Stimulated activated CD4-positive, alpha-beta T cell treated with anti-CD3 and anti-CD28 coated beads, Interleukin-12 subunit alpha, Interleukin-12 subunit beta, amount 100 ng/mL, for 48 hours (primary cell): ENCODE data around the gene STRA6.

ENCODE experiments used
- DNase-seq, 3 donors: peaks; one replicate each; pipeline ENCODE4 v3.0.0-alpha.2; 2020; ENCODE audit warnings: low read depth in 2 of 3, low spot score in 1 of 3

STRA6 gene

GRCh38 chr15:74132681-74133651 lies 69.6 kb downstream of the STRA6 start:
- DNase-seq = no peak

DNA sequence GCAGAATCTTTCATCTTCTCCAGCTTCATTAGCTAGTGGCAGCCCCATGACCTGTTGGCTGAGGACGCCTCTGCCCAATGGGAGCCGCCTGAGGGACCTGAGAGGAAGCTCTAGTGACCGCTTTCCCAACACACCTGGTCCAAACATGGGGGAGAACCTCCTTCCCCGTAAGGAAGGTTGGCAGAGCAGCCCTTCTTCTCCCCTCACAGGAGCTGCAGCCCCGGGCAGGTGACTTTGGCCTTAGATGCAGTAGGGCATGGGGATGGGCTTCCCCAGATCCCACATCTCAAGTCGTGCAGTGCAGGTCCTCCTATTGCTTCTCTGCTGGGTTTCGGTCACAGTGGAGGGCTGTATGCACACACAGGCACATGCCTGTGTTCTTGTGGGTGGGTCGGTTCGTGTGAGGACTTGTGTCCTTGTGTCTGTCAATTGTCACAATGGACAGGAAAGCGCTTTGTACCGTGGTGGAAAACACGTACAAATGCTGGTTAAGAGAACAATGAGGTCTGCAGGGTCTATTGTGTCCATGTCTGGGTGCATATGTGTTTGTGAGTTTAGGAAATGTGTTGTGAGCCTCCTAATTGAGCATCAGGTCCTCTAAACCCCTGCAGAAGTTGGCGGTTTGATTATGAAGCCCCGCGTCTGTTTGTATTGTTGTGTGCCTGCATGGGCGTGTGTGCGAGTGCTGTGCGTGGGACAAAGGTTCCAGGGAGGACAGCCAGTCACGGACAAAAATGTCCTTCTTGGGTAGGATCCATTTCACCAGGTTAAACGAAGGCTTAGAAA lies 70.8 kb downstream of the STRA6 start:
- DNase-seq = no peak

DNA sequence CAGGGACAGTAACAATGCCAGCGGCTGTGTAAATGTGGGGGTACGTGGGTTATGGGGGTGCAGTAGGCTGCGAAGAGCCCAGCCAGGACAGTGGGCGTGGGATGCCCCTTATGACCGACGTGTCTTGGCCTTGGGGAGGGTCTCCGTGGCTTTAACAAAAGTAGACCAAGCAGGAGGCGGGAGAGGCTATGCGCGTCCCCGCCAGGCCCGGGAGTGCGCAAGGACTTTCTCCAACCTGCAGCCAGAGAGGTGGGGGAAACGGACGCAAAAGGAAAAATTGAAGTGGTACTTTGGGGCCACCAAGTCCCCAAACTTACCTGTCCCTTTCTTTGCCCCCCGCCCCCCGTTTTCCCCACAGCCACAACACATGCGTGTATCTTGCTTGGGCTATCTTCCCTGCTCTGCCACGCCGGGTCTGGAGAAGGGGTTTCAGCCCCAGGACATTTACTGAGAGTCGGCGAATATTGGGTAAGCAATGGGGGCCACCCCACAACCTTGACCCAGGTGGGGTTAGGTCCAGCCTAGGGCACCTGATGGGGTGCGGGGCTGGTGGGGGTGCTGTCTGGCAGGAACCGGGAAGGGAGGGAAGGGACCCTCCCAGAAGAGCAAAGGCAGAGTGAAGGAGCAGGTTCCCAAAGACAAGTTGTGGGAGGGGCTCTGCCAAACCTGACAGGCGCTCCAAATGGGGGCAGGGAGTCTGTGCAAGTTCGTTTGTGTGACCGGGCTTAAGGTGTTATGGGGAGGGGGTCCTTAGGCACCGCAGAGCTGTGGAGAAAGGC lies 71.5 kb downstream of the STRA6 start:
- DNase-seq = no peak

- DNase-seq = no peak
Measured at GRCh38 chr15:74130155-74130848, 72.3 kb downstream of the STRA6 start, which contains the start of gene ISLR2. Gene ISLR2, plus strand, starts transcription at chr15:74130586. Its CDS starts 2,169 bp downstream, at chr15:74132755.

DNA sequence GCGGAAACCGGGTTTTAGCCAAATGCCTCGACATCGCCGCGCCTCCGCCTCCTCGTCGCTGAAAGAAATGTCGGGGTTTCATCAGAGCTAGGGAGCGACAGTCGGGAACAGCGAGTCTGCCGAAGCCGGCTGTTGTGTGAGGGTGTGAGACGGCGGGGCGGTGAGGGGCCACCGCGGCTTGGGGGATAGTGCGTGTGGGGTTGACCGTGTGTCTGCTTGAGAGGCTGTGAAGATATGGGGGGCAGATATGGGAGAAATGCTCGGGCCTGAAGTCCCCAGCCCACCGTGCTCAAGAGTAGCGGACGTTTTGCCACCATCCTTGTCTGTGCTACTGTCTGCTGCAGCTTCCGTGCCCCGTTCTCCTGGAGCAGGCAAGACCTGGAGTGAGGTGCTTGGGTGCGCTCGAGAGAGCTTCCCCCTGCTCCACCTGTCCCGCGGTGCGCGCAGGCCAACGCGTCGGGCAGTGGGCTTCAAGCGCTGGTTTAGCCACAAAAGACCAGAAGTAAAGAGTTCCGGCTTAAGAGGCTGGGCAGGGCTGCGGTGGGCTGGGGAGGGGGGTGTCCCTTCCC lies 72.9 kb downstream of the STRA6 start:
- no peak for DNase-seq
